Measurements from ENCODE around the gene THAP3.

- TF ChIP-seq POLR2A (IDR thresholded peaks at IDR 0.05) (no peak), CTCF (IDR thresholded peaks at IDR 0.05) (no peak)
Observed at GRCh38 chr1:6577831-6578525, 46.7 kb upstream of the THAP3 start.

Measured in adrenal gland (tissue), 5 donors.